Nephron (organoid): ENCODE data around the gene DYTN.

Experiments used
- H3K27ac Mint-ChIP-seq, 3 experiments: 2 replicates each; pipeline ENCODE4 v1.8.0; 2020; ENCODE audit warnings: mixed read lengths in 3 of 3, mild to moderate bottlenecking in 2 of 3, moderate library complexity in 1 of 3
- H3K27me3 Mint-ChIP-seq: 2 replicates; pipeline ENCODE4 v1.8.0; 2021; ENCODE audit warnings: low read depth, mild to moderate bottlenecking, moderate library complexity, mixed read lengths
- H3K36me3 Mint-ChIP-seq: 2 replicates; pipeline ENCODE4 v1.8.0; 2020; ENCODE audit warnings: low read depth, mixed read lengths
- H3K4me1 Mint-ChIP-seq: 2 replicates; pipeline ENCODE4 v1.8.0; 2020; ENCODE audit warnings: mixed read lengths
- H3K4me3 Mint-ChIP-seq, 3 experiments: 2 replicates each; pipeline ENCODE4 v1.8.0; 2020; ENCODE audit warnings: mild to moderate bottlenecking in 3 of 3, mixed read lengths in 3 of 3, moderate library complexity in 2 of 3
- H3K9me3 Mint-ChIP-seq: 2 replicates; pipeline ENCODE4 v1.8.0; 2020; ENCODE audit warnings: mixed read lengths
- TF ChIP-seq, protein P1 (sequence below), 3 experiments: fragments of 200-600 bp; sonication (generic); IDR thresholded peaks; one replicate each; pipeline ENCODE4 v1.5.0; 2021; ENCODE audit warnings: antibody characterized with exemption in 3 of 3; ENCODE audit not compliant: unreplicated experiment in 3 of 3

The DYTN gene

DNA sequence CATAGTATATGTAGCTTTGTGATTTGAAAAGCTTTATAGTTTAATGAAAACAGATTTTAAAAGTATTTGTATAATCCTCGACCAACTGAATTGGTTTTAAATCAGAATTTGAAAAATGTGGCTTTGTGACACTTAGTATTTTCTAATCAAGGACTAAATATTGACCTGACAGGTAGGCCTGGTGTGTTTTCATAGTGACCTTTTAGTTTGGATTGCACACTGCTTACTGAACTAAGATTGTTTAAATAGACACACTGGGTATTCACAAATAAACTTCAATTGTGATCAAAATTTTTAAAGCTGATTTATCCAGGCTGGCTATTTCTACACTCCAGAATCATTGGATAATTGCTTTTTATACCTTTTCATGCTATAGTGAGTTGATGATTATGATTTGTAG is 107.7 kb downstream of the DYTN start:
- no peaks in the 10 kb centered on the region for H3K9me3 Mint-ChIP-seq
- TF ChIP-seq, protein P1, sequence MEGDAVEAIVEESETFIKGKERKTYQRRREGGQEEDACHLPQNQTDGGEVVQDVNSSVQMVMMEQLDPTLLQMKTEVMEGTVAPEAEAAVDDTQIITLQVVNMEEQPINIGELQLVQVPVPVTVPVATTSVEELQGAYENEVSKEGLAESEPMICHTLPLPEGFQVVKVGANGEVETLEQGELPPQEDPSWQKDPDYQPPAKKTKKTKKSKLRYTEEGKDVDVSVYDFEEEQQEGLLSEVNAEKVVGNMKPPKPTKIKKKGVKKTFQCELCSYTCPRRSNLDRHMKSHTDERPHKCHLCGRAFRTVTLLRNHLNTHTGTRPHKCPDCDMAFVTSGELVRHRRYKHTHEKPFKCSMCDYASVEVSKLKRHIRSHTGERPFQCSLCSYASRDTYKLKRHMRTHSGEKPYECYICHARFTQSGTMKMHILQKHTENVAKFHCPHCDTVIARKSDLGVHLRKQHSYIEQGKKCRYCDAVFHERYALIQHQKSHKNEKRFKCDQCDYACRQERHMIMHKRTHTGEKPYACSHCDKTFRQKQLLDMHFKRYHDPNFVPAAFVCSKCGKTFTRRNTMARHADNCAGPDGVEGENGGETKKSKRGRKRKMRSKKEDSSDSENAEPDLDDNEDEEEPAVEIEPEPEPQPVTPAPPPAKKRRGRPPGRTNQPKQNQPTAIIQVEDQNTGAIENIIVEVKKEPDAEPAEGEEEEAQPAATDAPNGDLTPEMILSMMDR (IDR thresholded peaks at IDR 0.05; ENCODE audit: unreplicated experiment in 3 of 3), result no peak
- no peak overlapping the region for H3K4me3 Mint-ChIP-seq
- H3K36me3 Mint-ChIP-seq, result peaks cover 3% of the 10 kb centered on the region
- H3K4me1 Mint-ChIP-seq, result no peaks in the 10 kb centered on the region
- H3K27me3 Mint-ChIP-seq, result no peaks in the 10 kb centered on the region
- no peak overlapping the region for H3K27ac Mint-ChIP-seq

DNA sequence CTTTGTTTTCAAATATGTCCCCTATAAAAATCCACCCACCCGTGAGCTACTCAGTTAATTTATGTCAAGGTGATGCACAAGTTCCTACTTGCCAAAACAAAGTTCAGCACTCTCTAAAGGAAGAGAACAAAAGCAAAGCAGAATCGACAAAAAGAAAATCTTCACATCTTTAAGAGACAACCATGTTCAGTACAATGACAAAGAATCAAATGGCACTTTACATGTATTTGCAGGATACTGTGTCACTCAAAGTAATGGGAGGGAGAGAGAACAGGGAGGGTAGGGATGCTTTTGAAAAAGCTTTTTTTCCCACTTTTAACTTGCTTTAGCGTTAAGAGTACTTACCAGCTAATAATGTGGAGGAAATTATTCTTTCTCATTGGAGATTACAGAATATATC is 115.0 kb downstream of the DYTN start:
- TF ChIP-seq, protein P1 (IDR thresholded peaks at IDR 0.05; ENCODE audit: unreplicated experiment in 3 of 3), result no peak
- H3K36me3 Mint-ChIP-seq, result no peaks in the 10 kb centered on the region
- no peaks in the 10 kb centered on the region for H3K27me3 Mint-ChIP-seq
- H3K27ac Mint-ChIP-seq, result no peak overlapping the region
- no peaks in the 10 kb centered on the region for H3K4me1 Mint-ChIP-seq
- no peaks in the 10 kb centered on the region for H3K9me3 Mint-ChIP-seq
- H3K4me3 Mint-ChIP-seq, result no peak overlapping the region
